Measurements from ENCODE around the gene UBE2D2.

GRCh38 chr5:139523635-139524445 lies 37.3 kb upstream of the UBE2D2 start:
- TF ChIP-seq POLR2A (IDR thresholded peaks at IDR 0.05) (no peak), POLR2AphosphoS5 (IDR thresholded peaks at IDR 0.05; ENCODE audit: insufficient read depth in 1 of 2, low read depth in 1 of 2) (no peak)
